Stimulated activated CD4-positive, alpha-beta T cell treated with anti-CD3 and anti-CD28 coated beads, Interleukin-1b, Interleukin-23, amount 100 ng/mL, for 24 hours (primary cell): ENCODE data around the gene GPR87.

Experiments used
- DNase-seq, 4 experiments: peaks; one replicate each; pipeline ENCODE4 v3.0.0-alpha.2; 2020; ENCODE audit warnings: low read depth in 4 of 4, low spot score in 1 of 4

The GPR87 gene

DNA sequence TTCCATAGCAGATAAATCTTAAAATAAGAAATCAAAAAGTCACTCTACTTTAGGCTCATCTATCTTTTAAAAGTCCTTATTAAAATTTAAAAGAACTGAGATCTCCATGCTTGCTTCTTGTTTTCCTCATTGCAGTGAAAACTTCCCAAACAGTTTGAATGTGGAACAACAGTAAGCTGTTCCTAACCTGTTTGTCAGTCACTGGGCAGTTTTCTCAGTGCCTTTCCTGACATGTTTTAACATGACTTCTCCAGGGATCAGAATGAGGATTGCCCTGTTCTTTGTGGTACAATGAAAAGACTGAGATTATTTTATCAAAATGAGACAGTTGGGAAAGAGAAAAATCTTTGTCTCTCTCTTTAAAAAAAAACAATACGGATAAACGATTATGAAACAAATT is 774 bp downstream of the GPR87 start:
- no peak for DNase-seq

DNA sequence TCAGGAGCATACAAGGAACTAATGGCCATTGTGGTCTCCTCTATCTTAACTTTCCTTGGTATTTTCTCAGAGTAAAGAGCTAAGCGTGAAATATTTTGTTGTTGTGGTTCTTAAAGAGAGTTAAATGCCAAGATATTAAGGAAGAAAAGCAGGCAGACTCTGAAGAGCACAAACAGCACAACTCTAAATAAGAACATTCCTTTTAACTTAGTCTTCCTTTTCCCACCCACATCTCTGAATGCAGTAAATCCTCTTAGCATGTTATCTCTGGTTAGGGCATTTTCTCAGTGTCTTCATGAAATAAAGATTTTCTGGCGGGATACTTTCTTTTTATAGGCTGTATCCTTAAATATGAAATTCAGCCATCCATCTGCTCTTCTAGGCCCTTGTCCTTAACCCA is 1.5 kb downstream of the GPR87 start:
- DNase-seq = no peak

DNA sequence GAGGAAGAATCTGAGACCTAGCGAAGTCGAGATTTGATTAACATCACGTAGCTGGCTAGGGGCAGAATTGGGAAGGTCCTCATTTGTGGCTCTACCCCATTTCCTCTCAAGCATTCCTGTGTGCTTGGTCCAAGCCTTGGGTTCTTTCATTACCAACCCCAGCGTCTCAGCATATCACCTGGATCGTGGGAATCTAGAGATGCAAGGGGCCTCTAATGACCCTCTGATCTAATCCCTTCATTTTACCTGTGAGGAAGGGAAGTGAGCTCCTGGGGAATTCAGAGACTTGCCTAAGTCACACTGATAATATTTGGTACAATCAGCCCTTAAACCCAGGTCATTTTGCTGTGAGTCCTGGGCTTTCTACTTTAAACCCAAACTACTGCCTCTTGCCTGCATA is 2.0 kb downstream of the GPR87 start:
- DNase-seq = no peak

DNA sequence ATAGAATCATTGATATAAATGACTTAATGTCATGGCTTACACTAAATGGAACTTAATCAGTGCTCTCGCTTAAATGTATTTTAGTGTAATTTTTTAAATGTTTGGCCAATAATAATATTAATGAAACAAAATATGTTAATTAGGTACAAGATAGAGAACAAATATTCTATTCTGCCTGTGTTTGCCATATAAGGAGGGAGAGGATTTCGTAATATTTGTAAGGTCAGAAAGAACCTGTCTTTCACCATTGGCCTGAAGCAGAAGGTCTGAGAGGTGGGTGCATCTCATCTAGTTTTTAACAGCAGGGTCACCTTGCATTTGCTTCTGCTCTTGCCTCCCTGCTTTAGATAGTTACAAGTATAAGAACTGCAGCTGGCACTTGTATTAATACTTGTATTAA is 2.5 kb downstream of the GPR87 start:
- DNase-seq = no peak

DNA sequence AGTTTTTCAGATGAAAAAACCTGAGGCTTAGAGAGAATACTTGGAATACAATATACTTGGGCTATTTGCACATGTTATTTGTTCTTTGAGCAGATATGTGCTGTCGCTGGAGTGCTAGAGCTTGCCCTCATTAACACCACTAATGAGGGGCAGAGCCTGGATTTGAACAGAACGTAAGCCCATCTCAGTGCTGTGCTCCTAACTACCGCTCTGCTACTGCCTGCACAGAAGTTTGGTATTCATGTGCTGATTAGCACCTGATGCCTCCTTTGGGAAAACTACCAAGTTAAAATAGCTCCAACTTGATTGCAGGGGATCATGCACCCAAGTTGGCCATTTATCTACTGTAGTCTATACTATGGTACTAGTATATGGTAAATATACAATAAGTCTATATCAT is 3.6 kb downstream of the GPR87 start:
- DNase-seq = no peak

DNA sequence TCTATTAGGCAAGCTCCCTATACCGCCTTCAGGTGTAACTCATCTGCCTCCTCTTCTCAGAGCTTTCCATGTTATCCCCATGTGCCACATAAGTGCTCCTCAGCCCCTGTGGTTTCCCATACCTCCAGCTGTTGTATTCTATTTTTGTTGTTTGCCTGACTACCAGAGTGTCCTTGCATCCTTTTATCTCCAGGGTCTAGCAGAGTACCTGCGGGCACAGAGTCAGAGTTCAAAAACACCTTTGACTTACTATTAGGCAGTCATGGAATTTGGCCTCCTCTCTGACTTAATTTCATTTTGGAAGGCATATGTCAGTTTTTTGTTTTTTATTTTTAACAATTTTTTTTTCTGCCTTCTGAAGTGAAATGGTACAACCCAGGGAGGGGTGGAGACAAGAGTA is 7.1 kb downstream of the GPR87 start:
- no peak for DNase-seq

DNA sequence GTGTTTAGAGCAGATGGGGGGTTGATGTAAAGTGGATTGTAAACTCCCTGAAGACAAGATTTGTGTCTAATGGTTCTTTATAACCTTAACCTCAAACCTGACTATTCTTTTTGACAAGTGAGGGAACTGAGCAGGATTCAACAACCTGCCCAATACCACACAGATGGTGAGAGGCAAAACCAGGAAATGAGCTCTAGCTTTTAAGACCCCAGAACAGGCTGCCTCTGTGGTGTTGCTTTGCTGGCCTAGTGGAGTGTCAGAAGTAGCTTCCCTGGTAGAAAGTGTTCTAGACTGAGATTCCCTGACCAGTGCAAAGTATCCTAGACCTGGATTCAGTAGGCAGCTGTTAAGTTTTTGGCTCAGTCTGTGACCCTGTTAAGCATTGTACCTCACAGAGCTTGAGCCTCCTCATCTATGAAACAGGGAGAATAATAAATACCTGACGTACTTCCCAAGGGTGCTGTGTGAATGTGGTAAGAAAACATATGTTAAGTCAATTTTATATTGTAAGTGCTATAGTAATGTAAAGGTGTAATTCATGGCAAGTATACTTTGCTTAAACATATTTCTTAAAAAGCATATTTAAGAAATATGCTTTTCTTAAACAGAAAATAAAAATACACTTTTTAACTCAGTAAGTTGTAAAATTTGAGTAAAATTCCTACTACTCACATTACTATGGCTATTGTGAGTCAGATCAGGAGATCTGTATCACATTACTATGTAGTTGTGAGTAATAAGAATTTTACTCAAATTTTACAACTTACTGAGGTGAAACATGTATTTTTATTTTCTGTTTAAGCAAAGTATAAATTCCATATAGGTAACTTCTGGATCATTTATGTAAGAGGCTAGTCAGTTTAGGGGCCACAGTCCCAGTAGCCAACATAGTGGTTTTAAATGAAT is 8.8 kb downstream of the GPR87 start:
- DNase-seq = no peak

DNA sequence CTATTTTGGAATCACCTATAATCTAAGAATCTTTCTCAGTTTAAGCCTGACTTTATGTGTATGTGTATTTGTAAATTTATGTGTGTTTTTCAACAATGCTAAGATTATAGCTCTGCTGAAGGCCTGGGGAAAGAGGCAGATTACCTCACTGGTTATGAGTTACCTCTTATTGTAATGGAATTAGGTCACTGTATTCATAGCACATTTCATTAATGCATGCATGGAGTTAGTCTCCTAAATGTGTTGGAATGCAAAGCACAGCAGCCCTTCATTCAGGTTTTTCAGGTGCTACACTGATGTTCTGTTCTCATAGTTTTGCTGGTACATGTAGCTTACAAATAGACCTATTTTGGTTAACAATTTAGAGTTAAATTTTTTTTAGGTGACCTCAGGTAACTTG is 9.5 kb downstream of the GPR87 start:
- no peak for DNase-seq

DNA sequence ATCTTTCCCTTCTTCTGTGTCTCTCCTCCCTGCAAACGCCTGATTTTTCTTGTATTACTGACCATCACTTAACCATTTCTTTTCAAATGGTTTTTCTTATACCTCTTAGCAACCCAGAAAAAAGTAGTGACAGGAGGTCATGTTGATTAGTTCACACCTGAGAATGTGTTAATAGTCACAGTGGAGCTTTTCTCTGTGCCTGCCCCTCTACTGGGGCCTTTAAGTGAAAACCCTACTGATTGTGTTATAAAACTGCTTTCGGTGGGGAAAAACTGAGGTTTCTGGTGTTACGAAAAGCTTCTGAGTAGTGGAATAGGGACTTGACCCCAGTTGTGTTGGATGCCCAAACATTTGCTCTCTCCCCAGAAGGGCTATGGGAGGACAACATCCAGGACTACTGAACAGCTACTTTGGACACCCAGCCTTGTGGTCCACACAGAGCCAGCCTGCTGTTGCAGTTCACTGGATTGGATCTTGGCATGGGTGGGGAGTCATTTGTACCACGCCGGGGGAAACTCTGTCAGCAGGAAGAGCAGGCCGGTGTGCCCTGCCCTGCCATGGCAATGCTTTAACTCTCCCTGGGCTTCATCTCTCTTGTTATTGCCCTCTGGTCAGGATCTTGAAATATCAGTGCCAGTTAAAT is 10.3 kb downstream of the GPR87 start:
- no peak for DNase-seq

DNA sequence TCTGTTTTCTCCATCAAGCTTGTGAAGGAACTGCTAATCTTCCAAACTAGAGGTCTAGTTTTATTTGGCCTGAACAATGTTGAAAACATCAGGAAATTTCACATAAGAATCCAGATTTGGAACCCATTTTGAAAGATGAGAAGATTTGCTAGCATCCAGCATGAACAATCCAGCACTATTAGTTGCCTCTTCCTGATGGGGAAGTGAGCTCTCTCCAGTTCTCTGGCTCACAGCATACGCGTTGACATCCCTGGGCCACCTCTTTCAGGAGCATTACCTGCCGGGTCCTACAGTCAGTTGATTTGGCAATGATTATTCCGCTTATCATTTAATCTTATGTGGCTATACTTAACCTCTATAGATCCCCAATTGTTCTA is 10.9 kb downstream of the GPR87 start:
- no peak for DNase-seq

DNA sequence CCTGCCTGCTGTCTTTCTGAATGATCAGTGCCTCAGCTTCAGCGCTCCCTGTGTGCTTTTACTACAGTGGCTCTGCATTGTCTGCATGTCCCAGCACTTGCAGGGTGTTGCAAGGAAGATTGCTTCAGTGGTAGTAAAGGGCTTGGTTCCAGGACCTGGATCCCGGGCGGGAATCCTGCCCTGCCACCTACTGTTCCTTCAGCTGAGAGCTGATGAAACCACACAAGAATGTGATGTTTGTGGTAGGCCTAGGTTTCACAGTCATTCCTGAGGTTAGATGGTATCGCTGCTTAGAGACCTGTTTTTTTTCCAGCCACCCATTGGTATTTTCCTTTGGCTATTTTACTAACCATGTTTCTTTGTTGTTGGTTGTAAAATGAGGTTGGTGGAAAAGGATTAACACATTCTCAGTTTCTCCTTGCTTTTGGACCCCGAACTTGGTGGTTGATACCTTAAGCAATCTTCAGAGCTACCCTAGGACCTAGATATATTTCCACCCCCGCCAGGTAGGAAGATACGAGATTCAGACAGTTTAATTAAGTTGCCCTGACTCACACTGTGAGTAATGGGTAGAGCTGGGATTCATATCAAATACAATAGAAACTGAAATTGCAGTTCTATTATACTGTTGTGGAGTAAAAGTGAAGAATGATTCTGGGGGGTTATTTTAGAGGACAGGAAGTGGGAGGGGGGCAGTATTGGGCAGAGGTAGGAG is 11.4 kb downstream of the GPR87 start:
- no peak for DNase-seq

DNA sequence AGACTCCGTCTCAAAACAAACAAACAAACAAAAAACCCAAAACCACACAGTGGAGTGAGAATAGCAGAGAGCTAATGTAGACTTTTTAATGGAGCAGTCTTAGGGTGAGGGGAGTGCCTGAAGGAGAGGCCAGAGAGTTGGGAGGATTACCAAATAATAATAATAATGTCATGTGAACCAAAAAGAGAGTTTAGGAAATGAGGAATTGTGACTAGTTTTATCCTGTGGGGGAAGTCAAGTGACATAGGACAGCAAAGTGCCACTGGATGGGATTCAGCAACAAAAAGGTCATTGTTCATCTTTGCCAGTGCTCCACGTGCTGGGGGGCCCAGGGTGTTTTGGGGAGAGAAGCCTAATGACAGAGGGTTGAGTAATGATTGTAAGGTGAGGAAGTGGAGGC is 12.9 kb downstream of the GPR87 start:
- no peak for DNase-seq

DNA sequence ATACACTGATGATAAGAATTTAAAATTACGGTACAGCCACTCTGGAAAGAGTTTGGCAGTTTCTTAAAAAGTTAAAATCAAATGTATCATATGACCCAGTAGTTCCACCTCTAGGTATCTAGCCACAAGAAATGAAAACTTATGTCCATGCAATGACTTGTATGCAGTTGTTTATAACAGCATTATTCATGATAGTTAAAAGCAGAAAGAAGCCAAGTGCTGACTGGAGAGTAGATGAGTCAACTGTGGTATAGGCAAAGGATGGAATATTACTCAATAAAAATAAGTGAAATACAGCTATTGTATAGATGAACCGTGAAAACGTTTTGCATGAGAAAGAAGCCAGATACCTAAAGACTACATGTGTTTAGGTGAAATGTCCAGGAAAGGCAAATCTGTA is 14.8 kb downstream of the GPR87 start:
- no peak for DNase-seq

DNA sequence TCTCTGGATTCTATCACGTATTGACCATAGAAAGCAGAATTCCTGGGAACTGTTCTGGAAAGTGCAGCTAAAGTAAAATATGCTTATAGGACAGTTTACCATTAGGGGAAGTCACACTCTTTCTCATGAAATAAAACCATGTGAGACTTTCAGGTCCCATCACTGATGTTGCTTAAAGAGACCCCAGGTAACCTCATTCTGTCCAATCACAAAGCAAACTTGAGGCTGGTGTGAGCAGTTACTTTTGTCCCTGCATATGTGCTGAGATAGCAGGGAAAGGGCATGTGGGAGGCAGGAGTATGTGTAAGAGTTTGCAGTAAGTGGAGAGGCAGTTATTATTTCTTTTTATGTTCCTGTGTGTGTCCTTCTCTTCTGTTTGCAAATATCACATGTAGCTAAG is 16.1 kb downstream of the GPR87 start:
- DNase-seq = no peak

DNA sequence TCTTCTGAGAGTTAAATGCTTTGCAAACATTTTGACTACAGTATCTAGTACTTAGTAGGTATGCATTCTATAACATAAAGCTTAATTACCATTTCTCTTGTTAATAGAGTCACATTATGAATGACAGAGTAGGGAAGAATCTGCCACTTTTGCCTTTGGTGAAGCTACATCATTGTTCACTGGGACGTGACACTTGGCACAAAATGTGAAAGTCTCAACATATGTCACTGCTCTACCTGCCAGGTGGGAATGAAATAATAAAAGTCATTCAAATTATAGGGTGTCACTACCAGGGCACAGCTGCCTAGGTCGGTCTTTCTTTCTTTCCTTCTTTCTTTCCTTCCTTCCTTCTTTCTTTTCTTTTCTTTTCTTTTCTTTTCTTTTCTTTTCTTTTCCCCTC is 17.6 kb downstream of the GPR87 start:
- no peak for DNase-seq

DNA sequence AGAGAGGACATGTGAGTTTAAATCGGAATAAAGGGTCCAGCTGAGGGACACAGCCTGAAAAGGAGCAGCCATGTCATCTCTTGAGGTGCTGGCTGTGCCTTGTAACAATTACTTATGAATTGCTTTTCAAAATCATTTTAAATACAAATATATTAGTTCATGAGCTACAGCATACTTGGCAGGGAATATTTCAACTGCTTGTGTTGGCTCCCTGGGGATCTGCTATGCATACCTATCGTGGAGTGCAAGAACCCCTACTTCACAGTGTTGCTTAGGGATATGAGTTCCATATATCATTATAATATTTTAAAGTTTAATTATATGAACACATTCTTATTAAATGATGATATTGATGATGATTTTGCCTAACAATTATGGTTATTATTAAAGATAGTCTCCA is 19.2 kb downstream of the GPR87 start:
- DNase-seq = no peak

DNA sequence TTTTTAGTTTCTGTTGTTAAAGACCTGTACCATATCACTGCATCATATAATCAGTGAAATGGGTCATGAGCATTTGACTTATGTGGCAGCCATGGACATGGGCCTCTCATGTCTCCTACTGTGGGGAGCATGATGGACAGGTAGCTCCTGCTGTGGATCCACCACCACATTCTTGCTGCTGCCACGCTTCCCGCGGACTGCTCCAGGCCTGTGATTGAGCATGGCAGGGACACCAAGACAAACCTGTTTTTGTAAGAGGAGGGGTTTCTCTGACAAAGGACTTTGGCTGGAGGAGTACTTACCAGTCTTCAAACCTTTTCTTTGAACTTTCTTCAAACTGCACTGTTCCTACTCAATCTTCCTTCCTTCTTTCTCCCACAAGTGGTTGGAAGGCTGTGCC is 20.4 kb downstream of the GPR87 start:
- DNase-seq = no peak

DNA sequence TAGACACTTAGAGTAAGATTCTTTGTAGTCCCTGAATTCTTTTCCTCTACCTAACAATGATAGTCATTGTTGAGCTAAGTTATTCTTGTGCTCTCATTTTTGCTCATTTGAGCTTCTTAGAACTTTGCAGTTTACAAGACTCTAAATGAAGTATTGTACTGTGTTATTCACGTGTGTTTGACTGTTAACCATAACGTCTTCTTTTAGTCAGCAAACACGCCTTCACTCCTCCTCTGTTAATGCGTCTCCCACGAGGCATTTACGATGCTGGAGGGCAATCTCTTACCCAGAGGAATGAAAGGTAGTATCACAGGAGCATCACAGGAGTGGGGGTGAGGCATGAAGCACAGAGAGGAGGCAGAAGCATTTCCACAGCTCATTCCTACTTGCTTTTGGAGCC is 23.5 kb downstream of the GPR87 start:
- no peak for DNase-seq

DNA sequence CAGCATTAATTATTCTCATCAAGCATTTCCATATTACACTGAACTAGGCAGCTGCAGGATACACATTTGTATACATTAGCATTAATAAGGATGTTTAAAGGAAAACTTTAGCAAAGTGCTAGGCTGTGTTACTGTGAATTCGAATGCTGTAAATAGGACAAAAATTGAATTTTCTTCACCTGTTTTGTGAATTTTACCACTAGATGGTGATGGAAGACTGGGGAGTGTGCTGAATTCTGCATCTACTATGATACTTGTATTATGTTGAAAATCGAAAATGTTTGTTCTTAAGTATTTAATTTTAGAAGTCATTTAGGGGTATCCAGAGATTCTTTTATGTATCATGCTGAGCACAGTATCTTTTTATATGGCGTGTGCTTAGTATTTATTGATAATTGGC is 25.9 kb downstream of the GPR87 start:
- DNase-seq = no peak

DNA sequence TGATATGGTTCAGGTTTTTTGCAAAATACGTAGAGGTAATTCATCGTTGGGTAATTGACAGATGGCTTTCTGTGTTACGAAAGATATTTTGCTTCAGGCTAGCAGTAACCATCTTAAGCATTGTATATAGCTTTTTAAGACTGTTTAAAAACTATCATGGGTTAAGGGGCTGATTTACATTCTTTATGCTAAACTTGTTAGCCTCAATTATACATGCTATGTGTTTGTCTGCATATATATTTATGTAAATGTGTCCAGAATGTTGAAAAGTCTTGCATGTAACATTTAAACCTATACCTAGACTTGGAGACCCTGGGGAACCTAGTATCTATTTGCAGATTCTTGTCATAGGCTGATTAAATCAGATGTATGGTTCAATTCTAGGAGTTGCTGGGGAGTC is 27.2 kb downstream of the GPR87 start:
- DNase-seq = no peak

DNA sequence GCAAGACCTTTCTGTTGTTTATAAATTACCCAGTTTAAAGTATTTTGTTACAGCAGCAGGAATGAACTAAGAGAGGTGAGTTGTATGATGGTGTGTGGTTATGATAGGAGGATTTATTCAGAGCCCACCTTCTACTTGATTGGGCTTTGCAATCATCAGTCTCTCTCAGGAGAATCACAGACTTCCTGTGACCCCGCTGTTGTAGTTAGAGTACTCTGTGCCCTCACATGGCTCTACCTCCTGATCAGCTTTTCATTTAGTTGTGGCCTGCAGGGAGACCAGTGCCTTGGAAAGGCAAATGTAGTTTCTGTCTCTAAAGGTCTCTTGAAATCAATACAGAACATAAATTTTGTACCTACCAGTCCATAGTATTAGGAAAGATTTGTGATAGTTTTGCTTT is 30.7 kb downstream of the GPR87 start:
- DNase-seq = no peak

DNA sequence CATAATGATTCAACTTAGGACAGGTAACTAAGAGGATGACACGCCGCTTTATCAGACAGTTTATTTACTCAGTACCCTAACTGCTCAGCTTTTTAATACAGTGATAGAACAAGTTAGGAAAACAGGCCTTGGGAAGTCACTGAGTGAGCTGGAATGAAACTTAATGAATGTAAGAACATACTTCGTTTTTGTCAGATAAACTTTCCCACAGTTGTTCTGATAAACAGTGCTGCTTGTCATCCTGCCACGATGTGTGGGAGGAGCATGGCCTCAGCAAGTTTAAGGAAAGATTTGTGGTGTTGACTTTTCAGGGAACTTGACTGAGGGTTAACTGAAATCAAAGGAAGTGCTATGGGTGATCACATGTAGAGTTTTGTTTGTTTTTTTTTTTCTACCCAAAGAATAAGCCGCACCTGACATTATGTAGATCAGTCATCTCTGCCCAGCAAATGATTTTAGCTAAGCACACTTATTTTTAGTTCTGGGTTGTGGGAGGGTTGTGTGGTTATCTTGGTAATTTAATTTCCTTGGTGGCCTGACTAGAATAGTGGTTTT is 32.6 kb downstream of the GPR87 start:
- DNase-seq = no peak
